ENCODE results near the gene PTPN21.

DNA sequence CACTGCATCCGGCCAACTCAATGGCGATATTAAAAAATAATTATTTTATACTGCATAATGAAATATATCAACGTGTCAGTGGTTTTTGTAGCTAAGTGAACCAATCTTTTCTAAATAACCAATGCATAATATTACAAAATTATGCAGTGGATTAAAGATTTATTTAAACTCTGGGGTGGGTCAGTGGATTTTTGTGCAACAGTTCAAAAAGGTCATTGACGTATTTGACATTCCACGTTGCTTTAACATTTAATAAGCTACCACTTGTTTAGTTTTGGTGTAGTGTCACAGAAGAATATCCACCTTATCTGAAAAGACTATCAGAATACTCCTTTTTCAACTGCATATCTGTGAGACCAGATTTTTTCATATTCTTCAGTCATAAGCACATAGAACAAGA is 10.6 kb upstream of the PTPN21 start:
- TF ChIP-seq, protein P1, sequence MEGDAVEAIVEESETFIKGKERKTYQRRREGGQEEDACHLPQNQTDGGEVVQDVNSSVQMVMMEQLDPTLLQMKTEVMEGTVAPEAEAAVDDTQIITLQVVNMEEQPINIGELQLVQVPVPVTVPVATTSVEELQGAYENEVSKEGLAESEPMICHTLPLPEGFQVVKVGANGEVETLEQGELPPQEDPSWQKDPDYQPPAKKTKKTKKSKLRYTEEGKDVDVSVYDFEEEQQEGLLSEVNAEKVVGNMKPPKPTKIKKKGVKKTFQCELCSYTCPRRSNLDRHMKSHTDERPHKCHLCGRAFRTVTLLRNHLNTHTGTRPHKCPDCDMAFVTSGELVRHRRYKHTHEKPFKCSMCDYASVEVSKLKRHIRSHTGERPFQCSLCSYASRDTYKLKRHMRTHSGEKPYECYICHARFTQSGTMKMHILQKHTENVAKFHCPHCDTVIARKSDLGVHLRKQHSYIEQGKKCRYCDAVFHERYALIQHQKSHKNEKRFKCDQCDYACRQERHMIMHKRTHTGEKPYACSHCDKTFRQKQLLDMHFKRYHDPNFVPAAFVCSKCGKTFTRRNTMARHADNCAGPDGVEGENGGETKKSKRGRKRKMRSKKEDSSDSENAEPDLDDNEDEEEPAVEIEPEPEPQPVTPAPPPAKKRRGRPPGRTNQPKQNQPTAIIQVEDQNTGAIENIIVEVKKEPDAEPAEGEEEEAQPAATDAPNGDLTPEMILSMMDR (IDR thresholded peaks at IDR 0.05) = no peak
- no peak for TF ChIP-seq EP300 (IDR thresholded peaks at IDR 0.05)
- no peak for TF ChIP-seq POLR2A (IDR thresholded peaks at IDR 0.05; ENCODE audit: low read depth)
- TF ChIP-seq POLR2AphosphoS5 (IDR thresholded peaks at IDR 0.05) = no peak

All from esophagus muscularis mucosa (tissue), 4 donors.